Measurements from ENCODE around the gene DTNB. TPM values are rescaled to one million over a fixed set of nuclear protein-coding genes. Genes with fewer than 3 reads are reported as not detected.

The DTNB gene
- total and polyA plus RNA-seq, 2 donors (not counting 3 experiments of a cell fraction or from before 2014, with no cell fraction given): 11.5 to 17.0 TPM

- H3K9me3 ChIP-seq (replicated peaks; ENCODE audit: control insufficient read depth, insufficient read depth, low read length): no peaks in the 10 kb centered on the region
- POLR2A ChIA-PET: no interaction called here
- intact Hi-C loops (cut with micrococcal nuclease) (no loop called here), dilution Hi-C loops (cut with MboI; ENCODE audit: extremely low pct_ligation_motif_present, low sequenced_read_pairs) (no loop called here)
- H3K79me2 ChIP-seq (ENCODE audit: control insufficient read depth, insufficient read depth, low read length): no peaks in the 10 kb centered on the region
- FAIRE-seq (no peak), DNase-seq (ENCODE audit: low read depth, low spot score) (no peak)
- no peaks in the 10 kb centered on the region for H3K36me3 ChIP-seq (ENCODE audit: control insufficient read depth in 2 of 2, extremely low read depth in 1 of 2, insufficient read depth in 2 of 2, low read length in 2 of 2)
- no peak overlapping the region for H3K27ac ChIP-seq (ENCODE audit: insufficient read depth, low read depth, low read length)
- CTCF ChIA-PET: interaction anchor here (1.4 to 3.7 kb wide), 2 partner anchors 11 to 12 kb away, joined by 4 to 27 read pairs; no protein-coding TSS in a partner anchor
- no peaks in the 10 kb centered on the region for H4K20me1 ChIP-seq (replicated peaks; ENCODE audit: control insufficient read depth, extremely low read depth, insufficient read depth, low read length)
- BruUV-seq (replicated peaks): no TSS peak
- H3K4me3 ChIP-seq (replicated peaks in 1 of 3; ENCODE audit: insufficient read depth in 1 of 3, low read depth in 1 of 3, low read length in 3 of 3): no peak overlapping the region
- no peak overlapping the region for H3K9ac ChIP-seq (replicated peaks; ENCODE audit: extremely low read depth, insufficient read depth, low read length)
- TF ChIP-seq CTCF (IDR thresholded peaks at IDR 0.05; ENCODE audit: extremely low read depth in 1 of 2, insufficient read depth in 1 of 2, low read depth in 1 of 2, low read length in 2 of 2) (no peak), EZH2 (IDR thresholded peaks at IDR 0.05; ENCODE audit: borderline replicate concordance, low read depth, low read length, severe bottlenecking) (no peak), GATA2 (IDR thresholded peaks at IDR 0.05; ENCODE audit: insufficient read depth, insufficient read length, low read depth, low read length) (no peak), JUN (IDR thresholded peaks at IDR 0.05; ENCODE audit: borderline replicate concordance, insufficient read depth, insufficient read length, low read depth) (no peak), FOS (IDR thresholded peaks at IDR 0.05; ENCODE audit: borderline replicate concordance, insufficient read depth, low read length) (no peak), POLR2A (IDR thresholded peaks at IDR 0.05; ENCODE audit: low read depth, low read length) (no peak), POLR2AphosphoS5 (IDR thresholded peaks at IDR 0.05; ENCODE audit: insufficient read depth, low read depth, low read length) (no peak)
- no peak overlapping the region for H3K4me2 ChIP-seq (ENCODE audit: insufficient read depth, low read length)
- H3K4me1 ChIP-seq (ENCODE audit: control insufficient read depth, extremely low read depth, insufficient read depth, low read length): peaks cover 11% of the 10 kb centered on the region
- peaks cover 0 to 4% of the 10 kb centered on the region in 2 experiments for H3K27me3 ChIP-seq (ENCODE audit: control insufficient read depth in 2 of 2, insufficient read depth in 2 of 2, low read length in 2 of 2)
- H2AFZ ChIP-seq (ENCODE audit: low read depth, low read length): no peak overlapping the region
- no peaks in the 10 kb centered on the region for H3K9me1 ChIP-seq (replicated peaks; ENCODE audit: control insufficient read depth, extremely low read depth, insufficient read depth, low read length)
Measured at GRCh38 chr2:25372405-25373268, 300.7 kb downstream of the DTNB start.
